HG03469 (cell line): ENCODE measurements around the gene OLR1.

ENCODE experiments used
- ATAC-seq: cut with Tn5 transposase; IDR thresholded peaks from one replicate; pipeline ENCODE4 v1.9.1; 2021; ENCODE audit warnings: mild to moderate bottlenecking, moderate library complexity, moderate number of reproducible peaks; ENCODE audit not compliant: unreplicated experiment

The OLR1 gene

GRCh38 chr12:10110256-10110844 is 61.6 kb downstream of the OLR1 start:
- no peak for ATAC-seq
